Brain microvascular endothelial cell (primary cell): Measurements from ENCODE around the gene FMO4.
"Not testable (repeated sequence)": the region's sequence is repeated elsewhere in the genome, so short reads cannot be mapped to it uniquely, and the experiment has no call there.

Experiments
- DNase-seq: peaks from one replicate; pipeline ENCODE4 v3.0.0-alpha.2; 2020
- H3K27ac ChIP-seq: fragments of 250-450 bp; sonication (Bioruptor Pico); 2 replicates; pipeline ENCODE4 v1.5.1; 2020; ENCODE audit warnings: mild to moderate bottlenecking, moderate library complexity
- H3K27me3 ChIP-seq: fragments of 250-450 bp; sonication (Bioruptor Pico); replicated peaks from 2 replicates; pipeline ENCODE4 v1.5.1; 2020; ENCODE audit warnings: mild to moderate bottlenecking
- H3K36me3 ChIP-seq: fragments of 250-450 bp; sonication (Bioruptor Pico); replicated peaks from 2 replicates; pipeline ENCODE4 v1.5.1; 2020; ENCODE audit warnings: mild to moderate bottlenecking
- H3K4me3 ChIP-seq: 2 replicates; pipeline ENCODE4 v1.5.1; 2011; ENCODE audit warnings: low read depth, mild to moderate bottlenecking, control low read depth, low read length, moderate library complexity
- CTCF ChIP-seq: IDR thresholded peaks from 2 replicates; pipeline ENCODE4 v1.5.1; 2011; ENCODE audit warnings: low read depth, mild to moderate bottlenecking, moderate library complexity, low read length, control low read depth, inconsistent platforms; ENCODE audit errors: missing control alignments
- in situ Hi-C: cut with HindIII; loops from 2 replicates; pipeline ENCODE4 v1.10.0; 2017; ENCODE audit warnings: low sequenced_read_pairs, low pct_ligation_motif_present

The FMO4 gene

GRCh38 chr1:171352554-171352953, 38.6 kb downstream of the FMO4 start:
- in situ Hi-C loops = no loop called here
- no peak for TF ChIP-seq CTCF
- no peaks in the 10 kb centered on the region for H3K36me3 ChIP-seq

GRCh38 chr1:171355727-171356126, 41.7 kb downstream of the FMO4 start:
- no peak for DNase-seq
- Histone ChIP-seq H3K27me3 (no peaks in the 10 kb centered on the region), H3K36me3 (no peaks in the 10 kb centered on the region), H3K4me3 (no peak overlapping the region), H3K27ac (no peak overlapping the region)
- in situ Hi-C loops = no loop called here
- TF ChIP-seq CTCF = no peak

More at GRCh38 chr1:171352554-171352953, 38.6 kb downstream of the FMO4 start:
- Histone ChIP-seq H3K4me3 (no peak overlapping the region), H3K27me3 (no peaks in the 10 kb centered on the region), H3K27ac (no peak overlapping the region)
- DNase-seq = no peak

- DNase-seq = no peak
- H3K36me3 ChIP-seq = no peaks in the 10 kb centered on the region
- no peak overlapping the region for H3K4me3 ChIP-seq
- TF ChIP-seq CTCF = no peak
- in situ Hi-C loops = no loop called here
- no peak overlapping the region for H3K27ac ChIP-seq
- no peaks in the 10 kb centered on the region for H3K27me3 ChIP-seq
Observed at GRCh38 chr1:171357179-171357578, 43.2 kb downstream of the FMO4 start.

GRCh38 chr1:171359355-171359648, 45.3 kb downstream of the FMO4 start:
- H3K27me3 ChIP-seq, DNase-seq, H3K36me3 ChIP-seq, in situ Hi-C loops, H3K27ac ChIP-seq, H3K4me3 ChIP-seq: not testable (repeated sequence)

GRCh38 chr1:171359731-171360527, 45.9 kb downstream of the FMO4 start:
- H3K4me3 ChIP-seq, H3K27ac ChIP-seq, in situ Hi-C loops, H3K27me3 ChIP-seq, H3K36me3 ChIP-seq: not testable (repeated sequence)
- peak; percentile 34 for TF ChIP-seq CTCF
- peak; percentile 6 for DNase-seq

- in situ Hi-C loops = no loop called here
Observed at GRCh38 chr1:171366085-171366484, 52.1 kb downstream of the FMO4 start.

More at GRCh38 chr1:171366085-171366484, 52.1 kb downstream of the FMO4 start:
- DNase-seq = no peak
- Histone ChIP-seq H3K36me3 (no peaks in the 10 kb centered on the region), H3K27me3 (no peaks in the 10 kb centered on the region), H3K27ac (no peak overlapping the region), H3K4me3 (no peak overlapping the region)
- no peak for TF ChIP-seq CTCF
